AG09309 (cell line): ENCODE data around the gene SLC25A27.

Source experiments
- DNase-seq: peaks from one replicate; pipeline ENCODE4 v3.0.0-alpha.2; 2010; ENCODE audit warnings: low read depth
- H3K4me3 ChIP-seq: 2 replicates; pipeline ENCODE4 v1.5.1; 2011; ENCODE audit warnings: mild to moderate bottlenecking, low read depth, low read length, moderate library complexity; ENCODE audit not compliant: control insufficient read depth
- CTCF ChIP-seq: IDR thresholded peaks from 2 replicates; pipeline ENCODE4 v1.5.1; 2011; ENCODE audit warnings: mild to moderate bottlenecking, low read depth, low read length, inconsistent platforms; ENCODE audit not compliant: insufficient read depth, control insufficient read depth; ENCODE audit errors: missing control alignments

SLC25A27 gene

GRCh38 chr6:46626228-46626909 lies 26.4 kb upstream of the SLC25A27 start:
- DNase-seq, result no peak
- TF ChIP-seq CTCF, result peak; percentile 54
- no peak overlapping the region for H3K4me3 ChIP-seq

GRCh38 chr6:46626976-46627375 lies 25.8 kb upstream of the SLC25A27 start:
- no peak for TF ChIP-seq CTCF
- H3K4me3 ChIP-seq, result no peak overlapping the region
- DNase-seq, result no peak

GRCh38 chr6:46628498-46628897 lies 24.3 kb upstream of the SLC25A27 start:
- no peak overlapping the region for H3K4me3 ChIP-seq
- DNase-seq, result no peak
- no peak for TF ChIP-seq CTCF

GRCh38 chr6:46628976-46629375 lies 23.8 kb upstream of the SLC25A27 start:
- no peak overlapping the region for H3K4me3 ChIP-seq
- TF ChIP-seq CTCF, result no peak
- DNase-seq, result no peak

DNA sequence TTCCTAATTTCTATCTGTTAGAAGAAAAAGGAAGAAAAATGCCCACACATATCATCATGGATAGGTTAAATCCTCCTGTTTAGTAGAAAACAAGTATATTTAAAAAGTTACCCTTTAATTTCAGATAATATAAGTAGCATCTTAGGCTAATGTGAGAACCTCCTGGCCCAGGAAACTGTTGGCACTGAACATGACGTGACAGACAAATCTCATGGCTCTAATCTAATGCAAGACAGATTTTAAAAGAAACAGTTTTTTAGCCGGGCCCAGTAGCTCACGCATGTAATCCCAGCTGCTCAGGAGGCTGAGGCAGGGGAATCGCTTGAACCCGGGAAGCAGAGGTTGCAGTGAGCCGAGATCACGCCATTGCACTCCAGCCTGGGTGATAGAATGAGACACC lies 23.1 kb upstream of the SLC25A27 start:
- no peak for TF ChIP-seq CTCF
- no peak for DNase-seq
- no peak overlapping the region for H3K4me3 ChIP-seq

- no peak for TF ChIP-seq CTCF
- DNase-seq, result no peak
- H3K4me3 ChIP-seq, result no peak overlapping the region
These were observed 20.7 kb upstream of the SLC25A27 start for GRCh38 chr6:46632053-46632452.

- DNase-seq, result no peak
- no peak for TF ChIP-seq CTCF
- H3K4me3 ChIP-seq, result no peak overlapping the region
These were observed 17.3 kb upstream of the SLC25A27 start for GRCh38 chr6:46635462-46635861.
